Adipocyte (in vitro differentiated cells): ENCODE data around the gene RAB36.

Experiments
- DNase-seq: peaks from one replicate; pipeline ENCODE4 v3.0.0-alpha.2; 2015; ENCODE audit warnings: low read depth
- H3K27me3 ChIP-seq: replicated peaks from 2 replicates; pipeline ENCODE4 v1.7.0; 2013; ENCODE audit warnings: mild to moderate bottlenecking, low read length, moderate library complexity; ENCODE audit not compliant: control insufficient read depth, insufficient read depth
- H3K36me3 ChIP-seq: 2 replicates; pipeline ENCODE4 v1.7.0; 2013; ENCODE audit warnings: low read length, mild to moderate bottlenecking, moderate library complexity; ENCODE audit not compliant: control insufficient read depth, insufficient read depth, severe bottlenecking
- H3K4me1 ChIP-seq: 2 replicates; pipeline ENCODE4 v1.7.0; 2013; ENCODE audit warnings: mild to moderate bottlenecking, low read length, moderate library complexity; ENCODE audit not compliant: control insufficient read depth, insufficient read depth
- H3K4me3 ChIP-seq: 2 replicates; pipeline ENCODE4 v1.7.0; 2013; ENCODE audit warnings: mild to moderate bottlenecking, low read length, moderate library complexity
- H3K9ac ChIP-seq: 2 replicates; pipeline ENCODE4 v1.7.0; 2013; ENCODE audit warnings: mild to moderate bottlenecking, low read length, moderate library complexity
- H3K9me3 ChIP-seq: 2 replicates; pipeline ENCODE4 v1.7.0; 2013; ENCODE audit warnings: mild to moderate bottlenecking, low read length, moderate library complexity; ENCODE audit not compliant: control insufficient read depth

Gene RAB36

GRCh38 chr22:23182309-23183060 is 37.2 kb downstream of the RAB36 start:
- Histone ChIP-seq H3K9me3 (no peaks in the 10 kb centered on the region), H3K4me3 (peak overlapping the region; percentile 83), H3K9ac (peak overlapping the region; percentile 41), H3K27me3 (no peaks in the 10 kb centered on the region), H3K36me3 (no peaks in the 10 kb centered on the region), H3K4me1 (peaks cover 41% of the 10 kb centered on the region)
- DNase-seq: peak; percentile 33

GRCh38 chr22:23183061-23183698 is 37.9 kb downstream of the RAB36 start:
- Histone ChIP-seq H3K9ac (peak overlapping the region; percentile 41), H3K27me3 (no peaks in the 10 kb centered on the region), H3K36me3 (no peaks in the 10 kb centered on the region), H3K4me1 (peaks cover 43% of the 10 kb centered on the region), H3K9me3 (no peaks in the 10 kb centered on the region), H3K4me3 (peak overlapping the region; percentile 83)
- DNase-seq: peak; percentile 55

- no peak overlapping the region for H3K9ac ChIP-seq
- no peaks in the 10 kb centered on the region for H3K27me3 ChIP-seq
- H3K9me3 ChIP-seq: no peaks in the 10 kb centered on the region
- no peaks in the 10 kb centered on the region for H3K36me3 ChIP-seq
- DNase-seq: no peak
- H3K4me3 ChIP-seq: no peak overlapping the region
- H3K4me1 ChIP-seq: peaks cover 39% of the 10 kb centered on the region
These were observed 39.0 kb downstream of the RAB36 start for GRCh38 chr22:23184100-23184763.

- peaks cover 33% of the 10 kb centered on the region for H3K4me1 ChIP-seq
- no peak overlapping the region for H3K9ac ChIP-seq
- no peaks in the 10 kb centered on the region for H3K9me3 ChIP-seq
- DNase-seq: no peak
- H3K27me3 ChIP-seq: no peaks in the 10 kb centered on the region
- H3K4me3 ChIP-seq: no peak overlapping the region
- H3K36me3 ChIP-seq: no peaks in the 10 kb centered on the region
These were observed 39.5 kb downstream of the RAB36 start for GRCh38 chr22:23184764-23185113.

- no peaks in the 10 kb centered on the region for H3K27me3 ChIP-seq
- H3K4me1 ChIP-seq: peaks cover 20% of the 10 kb centered on the region
- no peak for DNase-seq
- no peak overlapping the region for H3K4me3 ChIP-seq
- H3K9ac ChIP-seq: no peak overlapping the region
- H3K36me3 ChIP-seq: no peaks in the 10 kb centered on the region
- H3K9me3 ChIP-seq: no peaks in the 10 kb centered on the region
These were observed 41.9 kb downstream of the RAB36 start for GRCh38 chr22:23187211-23187610.

GRCh38 chr22:23187871-23188700 is 42.8 kb downstream of the RAB36 start:
- DNase-seq: no peak
- Histone ChIP-seq H3K36me3 (no peaks in the 10 kb centered on the region), H3K9ac (no peak overlapping the region), H3K9me3 (no peaks in the 10 kb centered on the region), H3K4me1 (peaks cover 19% of the 10 kb centered on the region), H3K4me3 (no peak overlapping the region), H3K27me3 (no peaks in the 10 kb centered on the region)

- DNase-seq: no peak
- no peaks in the 10 kb centered on the region for H3K27me3 ChIP-seq
- H3K9ac ChIP-seq: no peak overlapping the region
- no peaks in the 10 kb centered on the region for H3K9me3 ChIP-seq
- H3K4me3 ChIP-seq: no peak overlapping the region
- no peaks in the 10 kb centered on the region for H3K36me3 ChIP-seq
- peaks cover 23% of the 10 kb centered on the region for H3K4me1 ChIP-seq
These were observed 45.2 kb downstream of the RAB36 start for GRCh38 chr22:23190526-23190925.

- H3K4me1 ChIP-seq: peaks cover 23% of the 10 kb centered on the region
- no peaks in the 10 kb centered on the region for H3K27me3 ChIP-seq
- no peaks in the 10 kb centered on the region for H3K9me3 ChIP-seq
- H3K4me3 ChIP-seq: no peak overlapping the region
- DNase-seq: no peak
- H3K9ac ChIP-seq: no peak overlapping the region
- no peaks in the 10 kb centered on the region for H3K36me3 ChIP-seq
These were observed 46.9 kb downstream of the RAB36 start for GRCh38 chr22:23192133-23192532.

GRCh38 chr22:23192558-23192957 is 47.3 kb downstream of the RAB36 start:
- peaks cover 23% of the 10 kb centered on the region for H3K4me1 ChIP-seq
- no peak for DNase-seq
- no peak overlapping the region for H3K4me3 ChIP-seq
- no peaks in the 10 kb centered on the region for H3K9me3 ChIP-seq
- no peaks in the 10 kb centered on the region for H3K27me3 ChIP-seq
- no peak overlapping the region for H3K9ac ChIP-seq
- H3K36me3 ChIP-seq: no peaks in the 10 kb centered on the region

GRCh38 chr22:23193196-23193827 is 48.0 kb downstream of the RAB36 start:
- Histone ChIP-seq H3K36me3 (no peaks in the 10 kb centered on the region), H3K9me3 (no peaks in the 10 kb centered on the region), H3K27me3 (no peaks in the 10 kb centered on the region), H3K4me3 (peak overlapping the region; percentile 48), H3K9ac (peak overlapping the region; percentile 10), H3K4me1 (peaks cover 20% of the 10 kb centered on the region)
- DNase-seq: peak; percentile 43
